Breast epithelium (tissue), 3 donors: ENCODE measurements around the gene ZNF862.

Experiments
- POLR2A ChIP-seq: fragments of 450-650 bp; IDR thresholded peaks from one replicate; pipeline ENCODE4 v1.6.1; 2016; ENCODE audit warnings: antibody characterized with exemption, mild to moderate bottlenecking, moderate library complexity
- TF ChIP-seq, protein P1 (sequence below), 3 donors: fragments of 450-650 bp; IDR thresholded peaks; one replicate each; pipeline ENCODE4 v1.5.1; 2016 to 2017; ENCODE audit warnings: antibody characterized with exemption in 3 of 3, mild to moderate bottlenecking in 3 of 3, moderate library complexity in 3 of 3

DNA sequence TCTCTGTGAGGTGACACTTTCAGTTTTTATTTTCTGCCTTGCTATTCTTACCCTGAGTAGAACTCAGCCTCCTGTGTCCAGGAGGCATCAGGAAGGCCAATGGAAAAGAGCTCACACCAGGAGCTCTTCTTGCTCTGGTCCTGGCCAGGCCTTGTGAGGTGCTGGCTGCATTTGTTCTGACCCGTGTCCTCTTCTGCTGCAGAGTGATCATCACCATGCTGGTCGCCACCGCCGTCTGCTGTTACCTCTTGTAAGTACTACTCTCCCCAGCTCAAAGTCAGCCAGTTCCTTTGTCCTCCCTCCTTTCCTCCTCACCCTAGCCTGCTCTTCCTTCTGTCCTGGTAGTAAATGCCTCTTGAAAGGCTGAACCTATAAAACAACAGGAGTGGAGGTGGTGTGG, 37.2 kb downstream of the ZNF862 start:
- TF ChIP-seq, protein P1, sequence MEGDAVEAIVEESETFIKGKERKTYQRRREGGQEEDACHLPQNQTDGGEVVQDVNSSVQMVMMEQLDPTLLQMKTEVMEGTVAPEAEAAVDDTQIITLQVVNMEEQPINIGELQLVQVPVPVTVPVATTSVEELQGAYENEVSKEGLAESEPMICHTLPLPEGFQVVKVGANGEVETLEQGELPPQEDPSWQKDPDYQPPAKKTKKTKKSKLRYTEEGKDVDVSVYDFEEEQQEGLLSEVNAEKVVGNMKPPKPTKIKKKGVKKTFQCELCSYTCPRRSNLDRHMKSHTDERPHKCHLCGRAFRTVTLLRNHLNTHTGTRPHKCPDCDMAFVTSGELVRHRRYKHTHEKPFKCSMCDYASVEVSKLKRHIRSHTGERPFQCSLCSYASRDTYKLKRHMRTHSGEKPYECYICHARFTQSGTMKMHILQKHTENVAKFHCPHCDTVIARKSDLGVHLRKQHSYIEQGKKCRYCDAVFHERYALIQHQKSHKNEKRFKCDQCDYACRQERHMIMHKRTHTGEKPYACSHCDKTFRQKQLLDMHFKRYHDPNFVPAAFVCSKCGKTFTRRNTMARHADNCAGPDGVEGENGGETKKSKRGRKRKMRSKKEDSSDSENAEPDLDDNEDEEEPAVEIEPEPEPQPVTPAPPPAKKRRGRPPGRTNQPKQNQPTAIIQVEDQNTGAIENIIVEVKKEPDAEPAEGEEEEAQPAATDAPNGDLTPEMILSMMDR (IDR thresholded peaks at IDR 0.05), result no peak
- TF ChIP-seq POLR2A, result no peak
